Panc1 (cell line): Measurements from ENCODE around the gene PRKCA.

ENCODE experiments used
- POLR2AphosphoS5 ChIP-seq: IDR thresholded peaks from 2 replicates; pipeline ENCODE4 v1.6.1; 2012; ENCODE audit warnings: mild to moderate bottlenecking, low read depth, low read length, moderate library complexity
- TF ChIP-seq, protein P1 (sequence below), 2 experiments: IDR thresholded peaks; 2 replicates each; pipeline ENCODE4 v1.6.1; 2011 to 2012; ENCODE audit warnings: low read depth in 2 of 2, control low read depth in 1 of 2, low read length in 1 of 2, mild to moderate bottlenecking in 1 of 2, moderate library complexity in 1 of 2; ENCODE audit not compliant: insufficient read depth in 1 of 2
- TF ChIP-seq, protein P2 (sequence below): fragments of 450-650 bp; IDR thresholded peaks from 2 replicates; pipeline ENCODE4 v1.5.1; 2017; ENCODE audit warnings: mild to moderate bottlenecking

DNA sequence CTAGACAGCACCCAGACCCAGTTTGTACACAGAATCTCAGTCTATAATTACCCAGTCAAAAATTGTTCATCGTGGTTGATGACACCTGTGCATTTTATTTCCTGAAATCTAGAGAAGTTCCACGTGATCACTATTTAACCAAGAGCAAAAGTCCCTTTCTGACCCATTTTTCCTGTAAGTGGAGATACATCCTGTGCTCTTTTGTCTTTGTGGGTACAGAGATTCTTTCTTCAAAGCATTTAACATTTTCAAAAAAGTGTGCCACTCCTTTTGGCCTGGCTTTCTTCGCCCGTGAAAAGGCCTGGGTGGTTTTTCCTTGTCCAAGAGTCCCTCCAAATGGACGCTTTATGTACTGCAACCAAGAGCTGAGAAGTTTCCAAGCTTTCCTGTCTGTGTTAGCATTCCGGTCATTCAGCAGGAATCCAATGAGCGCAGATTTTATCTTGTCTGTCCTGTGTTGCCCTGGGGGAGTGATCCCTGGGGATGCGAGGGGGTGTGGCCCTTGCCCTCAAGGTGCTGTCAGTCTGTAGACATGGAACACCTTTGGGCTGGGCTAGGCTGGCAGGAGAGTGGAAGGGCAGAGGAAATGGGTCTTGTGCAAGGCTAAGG lies 371.4 kb downstream of the PRKCA start:
- TF ChIP-seq, protein P1, sequence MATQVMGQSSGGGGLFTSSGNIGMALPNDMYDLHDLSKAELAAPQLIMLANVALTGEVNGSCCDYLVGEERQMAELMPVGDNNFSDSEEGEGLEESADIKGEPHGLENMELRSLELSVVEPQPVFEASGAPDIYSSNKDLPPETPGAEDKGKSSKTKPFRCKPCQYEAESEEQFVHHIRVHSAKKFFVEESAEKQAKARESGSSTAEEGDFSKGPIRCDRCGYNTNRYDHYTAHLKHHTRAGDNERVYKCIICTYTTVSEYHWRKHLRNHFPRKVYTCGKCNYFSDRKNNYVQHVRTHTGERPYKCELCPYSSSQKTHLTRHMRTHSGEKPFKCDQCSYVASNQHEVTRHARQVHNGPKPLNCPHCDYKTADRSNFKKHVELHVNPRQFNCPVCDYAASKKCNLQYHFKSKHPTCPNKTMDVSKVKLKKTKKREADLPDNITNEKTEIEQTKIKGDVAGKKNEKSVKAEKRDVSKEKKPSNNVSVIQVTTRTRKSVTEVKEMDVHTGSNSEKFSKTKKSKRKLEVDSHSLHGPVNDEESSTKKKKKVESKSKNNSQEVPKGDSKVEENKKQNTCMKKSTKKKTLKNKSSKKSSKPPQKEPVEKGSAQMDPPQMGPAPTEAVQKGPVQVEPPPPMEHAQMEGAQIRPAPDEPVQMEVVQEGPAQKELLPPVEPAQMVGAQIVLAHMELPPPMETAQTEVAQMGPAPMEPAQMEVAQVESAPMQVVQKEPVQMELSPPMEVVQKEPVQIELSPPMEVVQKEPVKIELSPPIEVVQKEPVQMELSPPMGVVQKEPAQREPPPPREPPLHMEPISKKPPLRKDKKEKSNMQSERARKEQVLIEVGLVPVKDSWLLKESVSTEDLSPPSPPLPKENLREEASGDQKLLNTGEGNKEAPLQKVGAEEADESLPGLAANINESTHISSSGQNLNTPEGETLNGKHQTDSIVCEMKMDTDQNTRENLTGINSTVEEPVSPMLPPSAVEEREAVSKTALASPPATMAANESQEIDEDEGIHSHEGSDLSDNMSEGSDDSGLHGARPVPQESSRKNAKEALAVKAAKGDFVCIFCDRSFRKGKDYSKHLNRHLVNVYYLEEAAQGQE (IDR thresholded peaks at IDR 0.05; ENCODE audit: insufficient read depth in 1 of 2, low read depth in 2 of 2, low read length in 1 of 2), result no peak
- no peak for TF ChIP-seq POLR2AphosphoS5
- TF ChIP-seq, protein P2, sequence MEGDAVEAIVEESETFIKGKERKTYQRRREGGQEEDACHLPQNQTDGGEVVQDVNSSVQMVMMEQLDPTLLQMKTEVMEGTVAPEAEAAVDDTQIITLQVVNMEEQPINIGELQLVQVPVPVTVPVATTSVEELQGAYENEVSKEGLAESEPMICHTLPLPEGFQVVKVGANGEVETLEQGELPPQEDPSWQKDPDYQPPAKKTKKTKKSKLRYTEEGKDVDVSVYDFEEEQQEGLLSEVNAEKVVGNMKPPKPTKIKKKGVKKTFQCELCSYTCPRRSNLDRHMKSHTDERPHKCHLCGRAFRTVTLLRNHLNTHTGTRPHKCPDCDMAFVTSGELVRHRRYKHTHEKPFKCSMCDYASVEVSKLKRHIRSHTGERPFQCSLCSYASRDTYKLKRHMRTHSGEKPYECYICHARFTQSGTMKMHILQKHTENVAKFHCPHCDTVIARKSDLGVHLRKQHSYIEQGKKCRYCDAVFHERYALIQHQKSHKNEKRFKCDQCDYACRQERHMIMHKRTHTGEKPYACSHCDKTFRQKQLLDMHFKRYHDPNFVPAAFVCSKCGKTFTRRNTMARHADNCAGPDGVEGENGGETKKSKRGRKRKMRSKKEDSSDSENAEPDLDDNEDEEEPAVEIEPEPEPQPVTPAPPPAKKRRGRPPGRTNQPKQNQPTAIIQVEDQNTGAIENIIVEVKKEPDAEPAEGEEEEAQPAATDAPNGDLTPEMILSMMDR, result peak; percentile 64
